ENCODE data around the gene CCNY.

Gene CCNY

GRCh38 chr10:35438718-35439571, 102.6 kb downstream of the CCNY start:
- no peak for TF ChIP-seq CTCF (IDR thresholded peaks at IDR 0.05; ENCODE audit: control insufficient read depth, extremely low read depth, insufficient read depth)
- no peak overlapping the region for H3K4me3 ChIP-seq (ENCODE audit: low read depth, low read length)
- no peak for DNase-seq (ENCODE audit: low read depth)

GRCh38 chr10:35440016-35440415, 103.7 kb downstream of the CCNY start:
- TF ChIP-seq CTCF (IDR thresholded peaks at IDR 0.05; ENCODE audit: control insufficient read depth, extremely low read depth, insufficient read depth), result no peak
- DNase-seq (ENCODE audit: low read depth), result no peak

GRCh38 chr10:35442028-35442427, 105.7 kb downstream of the CCNY start:
- TF ChIP-seq CTCF (IDR thresholded peaks at IDR 0.05; ENCODE audit: control insufficient read depth, extremely low read depth, insufficient read depth), result no peak
- DNase-seq (ENCODE audit: low read depth), result no peak
- no peak overlapping the region for H3K4me3 ChIP-seq (ENCODE audit: low read depth, low read length)

More at GRCh38 chr10:35440016-35440415, 103.7 kb downstream of the CCNY start:
- no peak overlapping the region for H3K4me3 ChIP-seq (ENCODE audit: low read depth, low read length)

GRCh38 chr10:35442592-35442991, 106.3 kb downstream of the CCNY start:
- H3K4me3 ChIP-seq (ENCODE audit: low read depth, low read length), result no peak overlapping the region
- no peak for DNase-seq (ENCODE audit: low read depth)
- TF ChIP-seq CTCF (IDR thresholded peaks at IDR 0.05; ENCODE audit: control insufficient read depth, extremely low read depth, insufficient read depth), result no peak

- no peak for TF ChIP-seq CTCF (IDR thresholded peaks at IDR 0.05; ENCODE audit: control insufficient read depth, extremely low read depth, insufficient read depth)
- DNase-seq (ENCODE audit: low read depth), result no peak
Measured at GRCh38 chr10:35443858-35444257, 107.5 kb downstream of the CCNY start.

GRCh38 chr10:35445150-35445884, 109.0 kb downstream of the CCNY start:
- H3K4me3 ChIP-seq (ENCODE audit: low read depth, low read length), result no peak overlapping the region
- TF ChIP-seq CTCF (IDR thresholded peaks at IDR 0.05; ENCODE audit: control insufficient read depth, extremely low read depth, insufficient read depth), result no peak
- DNase-seq (ENCODE audit: low read depth), result no peak

More at GRCh38 chr10:35443858-35444257, 107.5 kb downstream of the CCNY start:
- H3K4me3 ChIP-seq (ENCODE audit: low read depth, low read length), result no peak overlapping the region

Measured in LNCaP clone FGC (cell line).